Stomach (tissue), 4 donors: ENCODE measurements around the gene ZNF660.
"Not testable (repeated sequence)": the region's sequence is repeated elsewhere in the genome, so short reads cannot be mapped to it uniquely, and the experiment has no call there.

Source experiments
- CTCF ChIP-seq, 7 experiments: fragments of 450-650 bp in 4 of 7; fragments of 200-600 bp in 3 of 7; sonication (generic) in 3 of 7; IDR thresholded peaks; one replicate each; pipeline ENCODE4 v1.5.1; 2016 to 2019; ENCODE audit warnings: antibody characterized with exemption in 7 of 7, control low read depth in 2 of 7, mild to moderate bottlenecking in 1 of 7
- EP300 ChIP-seq: sonication (generic); formaldehyde crosslinking; IDR thresholded peaks from one replicate; pipeline ENCODE4 v1.6.1; 2017; ENCODE audit warnings: antibody characterized with exemption
- POLR2A ChIP-seq, 4 donors: fragments of 450-650 bp; IDR thresholded peaks; one replicate each; pipeline ENCODE4 v1.6.1; 2016; ENCODE audit warnings: antibody characterized with exemption in 4 of 4, control low read depth in 2 of 4, mild to moderate bottlenecking in 1 of 4, moderate library complexity in 1 of 4

GRCh38 chr3:44578316-44578715, 6.4 kb upstream of the ZNF660 start:
- TF ChIP-seq EP300; CTCF (IDR thresholded peaks at IDR 0.05); POLR2A (IDR thresholded peaks at IDR 0.05): not testable (repeated sequence)
